HG02970 (cell line): Measurements from ENCODE around the gene PEX19.
"Not testable (repeated sequence)": the region's sequence is repeated elsewhere in the genome, so short reads cannot be mapped to it uniquely, and the experiment has no call there.

Experiments used
- ATAC-seq: cut with Tn5 transposase; IDR thresholded peaks from one replicate; pipeline ENCODE4 v1.9.1; 2021; ENCODE audit warnings: mild to moderate bottlenecking, moderate library complexity, moderate number of reproducible peaks; ENCODE audit not compliant: unreplicated experiment, low FRiP score

PEX19 gene, protein sequence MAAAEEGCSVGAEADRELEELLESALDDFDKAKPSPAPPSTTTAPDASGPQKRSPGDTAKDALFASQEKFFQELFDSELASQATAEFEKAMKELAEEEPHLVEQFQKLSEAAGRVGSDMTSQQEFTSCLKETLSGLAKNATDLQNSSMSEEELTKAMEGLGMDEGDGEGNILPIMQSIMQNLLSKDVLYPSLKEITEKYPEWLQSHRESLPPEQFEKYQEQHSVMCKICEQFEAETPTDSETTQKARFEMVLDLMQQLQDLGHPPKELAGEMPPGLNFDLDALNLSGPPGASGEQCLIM

DNA sequence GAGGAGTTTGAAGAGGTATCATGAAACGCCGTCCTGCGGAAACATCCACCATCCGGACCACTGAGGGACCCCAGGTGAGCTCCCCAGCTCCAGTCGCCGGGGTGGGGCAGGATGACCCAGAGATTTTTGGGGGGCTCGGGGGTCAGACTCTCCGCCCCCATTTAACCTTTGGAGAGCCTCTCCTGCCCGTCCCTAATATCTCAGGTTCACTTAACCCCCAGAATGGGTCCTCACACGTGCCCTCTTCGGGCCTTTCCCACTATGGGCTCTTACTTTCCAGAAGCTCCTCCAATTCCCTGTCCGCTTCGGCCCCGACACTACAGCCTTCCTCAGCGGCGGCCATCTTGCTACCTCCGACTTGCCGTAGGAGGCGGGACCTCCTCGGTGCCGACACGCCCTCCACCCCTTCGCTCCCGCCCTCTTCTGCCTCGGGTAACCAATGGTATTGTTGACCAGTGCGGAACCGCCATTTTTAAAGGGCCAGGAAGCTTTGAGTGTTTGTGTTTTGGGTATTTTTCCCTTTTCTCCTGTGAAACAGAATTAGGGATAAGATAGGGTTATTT, at the start of gene PEX19:
TSS of gene PEX19 (minus strand) at position 352 of the 563 bp plus-strand sequence. CDS start at position 343, 9 bp downstream.
- peak; percentile 78 for ATAC-seq

DNA sequence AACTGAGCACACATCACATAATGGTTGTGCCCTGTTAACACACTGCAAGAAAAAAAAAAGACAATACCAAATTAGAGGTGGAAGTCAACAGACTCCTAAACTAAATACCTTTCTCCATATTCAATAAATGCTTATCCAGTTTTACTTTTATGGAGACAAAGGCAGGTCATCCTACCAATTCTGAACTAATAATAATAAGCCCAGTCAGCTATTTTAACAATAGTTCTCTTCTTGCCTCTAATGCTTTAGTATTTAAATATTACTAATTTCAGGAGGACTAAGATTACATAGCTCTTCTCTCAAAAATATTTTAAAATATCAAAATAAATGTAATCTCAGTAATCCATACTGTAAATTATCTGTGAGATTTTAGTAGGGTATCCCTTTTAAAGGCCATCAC, 47.6 kb upstream of the PEX19 start:
- ATAC-seq, result no peak

DNA sequence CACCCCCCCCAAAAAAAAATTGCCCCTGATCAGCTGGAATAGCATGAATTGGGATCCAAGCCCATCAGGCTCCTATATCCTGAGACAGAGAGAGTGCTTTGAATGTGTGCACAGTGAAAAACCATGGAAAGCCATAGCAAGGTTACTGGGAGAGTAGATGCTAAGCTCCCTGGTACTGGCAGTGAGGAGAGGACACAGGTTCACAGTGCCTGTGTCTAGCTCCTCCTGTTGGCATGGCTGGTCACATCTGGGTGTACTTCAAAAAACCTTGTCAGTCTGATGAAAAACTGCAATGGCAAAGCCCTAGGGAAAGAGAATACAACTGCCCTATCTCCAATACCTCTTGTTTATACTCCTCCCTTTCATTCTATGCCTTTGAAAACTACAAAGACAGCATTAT, 45.2 kb upstream of the PEX19 start:
- no peak for ATAC-seq

DNA sequence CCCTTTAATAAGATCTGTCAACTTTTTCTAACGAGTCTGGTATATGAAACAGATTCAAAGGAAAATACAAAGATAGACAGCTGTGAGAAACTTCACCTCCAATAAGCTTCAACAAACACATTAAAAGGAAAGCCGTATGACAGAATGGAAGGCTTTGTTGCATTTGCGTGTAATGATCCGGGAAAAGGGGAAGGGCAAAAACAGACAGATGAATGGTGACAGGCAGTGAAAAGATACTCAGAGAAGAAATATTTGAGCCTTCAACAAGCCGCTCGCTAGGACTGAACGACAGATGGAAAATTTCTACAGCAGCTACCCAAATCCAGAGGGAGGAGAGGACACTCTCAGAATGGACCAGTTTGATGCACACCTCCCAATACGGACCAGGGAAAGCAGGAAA, 43.3 kb upstream of the PEX19 start:
- ATAC-seq, result no peak

DNA sequence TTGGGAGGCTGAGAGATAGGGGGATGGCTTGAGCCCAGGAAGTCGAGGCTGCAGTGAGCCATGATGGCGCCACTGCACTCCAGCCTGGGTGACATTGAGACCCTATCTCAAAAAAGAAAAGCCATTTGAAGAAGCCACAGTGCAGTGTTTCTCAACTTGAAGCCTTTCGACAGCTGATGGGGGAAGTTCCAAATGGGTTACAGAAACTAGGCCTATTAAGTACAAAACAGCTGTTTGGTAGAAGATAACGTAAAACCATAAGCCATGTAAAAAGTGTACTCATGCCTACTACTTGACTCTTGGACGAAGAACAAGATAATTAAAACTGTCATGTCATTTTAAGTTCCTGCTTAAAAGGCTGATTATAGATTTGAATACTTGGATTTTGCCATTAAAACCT, 41.5 kb upstream of the PEX19 start:
- ATAC-seq, result no peak

DNA sequence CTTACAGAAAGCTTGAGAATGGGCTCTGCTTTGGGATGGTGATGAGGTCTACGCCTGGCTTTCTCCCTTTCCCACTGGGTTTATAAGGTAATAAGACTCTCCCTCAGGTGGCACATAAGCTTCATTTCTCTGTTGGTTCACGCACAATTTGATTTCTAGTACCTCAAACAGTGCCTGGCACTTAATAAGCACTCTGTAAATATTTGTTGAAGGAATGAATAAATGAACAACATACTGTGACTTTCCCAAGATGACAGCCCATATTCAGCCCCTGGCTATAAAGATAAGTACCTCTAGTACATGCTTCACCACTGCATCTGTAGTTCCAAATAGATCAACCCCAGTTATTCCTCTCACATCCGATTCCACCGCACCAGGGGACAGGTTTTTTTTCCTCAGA, 40.3 kb upstream of the PEX19 start:
- ATAC-seq, result no peak

DNA sequence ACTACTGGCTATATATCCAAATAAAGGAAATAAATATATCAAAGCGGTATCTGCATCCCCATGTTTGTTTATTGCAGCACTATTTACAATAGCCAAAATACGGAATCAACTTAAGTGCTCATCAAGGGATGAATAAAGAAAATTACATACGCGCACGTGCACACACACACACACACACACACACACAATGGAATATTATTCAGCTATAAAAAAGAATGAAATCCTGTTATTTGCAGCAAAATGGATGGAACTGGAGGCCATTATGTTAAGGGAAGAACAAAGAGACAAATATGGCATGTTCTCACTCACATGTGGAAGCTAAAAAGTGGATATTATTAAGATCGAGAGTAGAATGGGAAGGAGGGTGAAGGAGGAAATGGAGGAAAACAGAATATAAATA, 37.9 kb upstream of the PEX19 start:
- ATAC-seq, result no peak

DNA sequence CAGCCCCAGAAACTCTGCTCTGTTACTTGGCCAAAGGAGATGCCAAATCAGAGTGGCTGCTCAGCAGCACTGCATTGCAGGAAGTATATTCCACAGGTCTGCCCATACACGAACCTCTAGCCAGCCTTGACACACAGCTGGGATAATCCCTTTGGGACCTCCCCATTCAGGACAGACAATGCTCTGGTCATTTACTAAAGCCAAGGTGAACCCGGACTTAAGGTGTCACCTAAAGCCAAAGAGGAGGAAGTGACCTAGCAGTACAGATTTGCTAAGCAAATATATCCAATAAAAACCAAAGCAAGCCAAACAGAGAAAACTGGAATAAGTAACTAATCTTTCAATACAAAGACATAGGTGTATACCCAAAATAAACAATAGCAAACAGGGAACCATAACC, 30.4 kb upstream of the PEX19 start:
- ATAC-seq, result no peak

DNA sequence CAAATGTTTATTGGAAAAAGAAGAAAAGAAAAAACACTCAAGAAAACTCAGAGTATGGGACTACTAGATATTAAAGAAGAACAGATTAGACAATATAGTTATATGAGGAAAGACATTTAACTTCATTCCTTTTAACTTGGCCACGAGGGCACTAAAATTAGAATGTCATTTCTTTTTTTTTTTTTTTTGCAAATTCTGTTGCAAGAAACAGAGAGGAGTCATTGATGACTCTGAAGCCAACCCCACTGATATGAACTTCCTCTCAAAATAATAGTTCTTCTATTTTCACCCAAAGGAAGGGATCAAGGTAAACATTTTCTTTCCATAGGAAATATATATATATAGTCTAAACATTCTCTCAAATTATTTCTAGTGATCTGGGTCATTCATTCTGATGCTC, 24.6 kb upstream of the PEX19 start:
- no peak for ATAC-seq

DNA sequence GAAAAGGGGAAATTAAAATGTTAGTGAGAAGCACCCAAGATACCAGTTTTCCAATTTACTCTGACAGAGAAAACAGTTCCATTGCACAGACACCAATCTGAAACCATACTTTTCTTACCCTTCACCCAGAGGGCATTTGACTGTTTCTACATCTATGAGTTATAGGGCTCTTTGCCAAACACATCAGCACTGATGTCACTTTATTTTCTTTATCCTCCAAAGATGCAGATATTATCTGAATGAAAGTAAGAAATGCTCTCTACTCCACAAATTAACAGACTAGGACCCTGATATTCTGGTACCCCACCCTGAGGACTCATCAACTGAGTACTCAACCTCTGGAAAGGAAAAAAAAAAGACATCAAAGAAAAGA, 24.2 kb upstream of the PEX19 start:
- ATAC-seq, result no peak

DNA sequence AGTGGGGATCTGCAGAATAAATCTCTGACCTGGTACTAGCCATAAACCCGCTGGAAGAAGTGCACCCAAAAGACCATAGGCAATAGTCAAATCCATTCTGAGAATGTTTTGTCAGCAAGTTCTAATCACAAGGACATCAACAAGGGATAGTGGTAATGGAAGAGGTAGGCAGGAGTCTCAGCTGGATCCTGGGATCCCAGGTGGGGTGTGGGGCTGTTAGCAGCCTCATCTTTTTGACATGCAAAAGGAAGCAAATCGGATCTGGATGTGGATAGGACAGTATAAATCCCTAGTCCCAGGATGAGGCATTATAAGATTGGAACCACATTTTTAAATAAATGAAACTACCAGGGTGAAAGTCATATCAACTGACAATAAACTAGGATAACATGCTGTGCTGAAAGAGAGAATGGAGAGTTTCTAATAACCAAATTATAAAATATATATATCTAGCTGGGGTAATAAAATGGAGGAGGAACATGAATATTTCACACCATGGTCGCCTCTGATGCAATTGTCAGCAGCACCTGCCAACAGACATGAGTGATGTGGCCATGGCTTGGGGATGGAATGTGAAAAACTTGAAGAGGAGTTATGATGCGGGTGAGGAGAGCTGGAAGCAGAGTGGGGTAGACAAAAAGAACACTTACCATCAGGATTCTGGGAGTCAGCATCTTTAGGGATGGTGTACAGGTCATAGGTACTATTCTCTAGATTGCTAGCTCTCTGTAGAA, 23.7 kb upstream of the PEX19 start:
- ATAC-seq, result no peak

DNA sequence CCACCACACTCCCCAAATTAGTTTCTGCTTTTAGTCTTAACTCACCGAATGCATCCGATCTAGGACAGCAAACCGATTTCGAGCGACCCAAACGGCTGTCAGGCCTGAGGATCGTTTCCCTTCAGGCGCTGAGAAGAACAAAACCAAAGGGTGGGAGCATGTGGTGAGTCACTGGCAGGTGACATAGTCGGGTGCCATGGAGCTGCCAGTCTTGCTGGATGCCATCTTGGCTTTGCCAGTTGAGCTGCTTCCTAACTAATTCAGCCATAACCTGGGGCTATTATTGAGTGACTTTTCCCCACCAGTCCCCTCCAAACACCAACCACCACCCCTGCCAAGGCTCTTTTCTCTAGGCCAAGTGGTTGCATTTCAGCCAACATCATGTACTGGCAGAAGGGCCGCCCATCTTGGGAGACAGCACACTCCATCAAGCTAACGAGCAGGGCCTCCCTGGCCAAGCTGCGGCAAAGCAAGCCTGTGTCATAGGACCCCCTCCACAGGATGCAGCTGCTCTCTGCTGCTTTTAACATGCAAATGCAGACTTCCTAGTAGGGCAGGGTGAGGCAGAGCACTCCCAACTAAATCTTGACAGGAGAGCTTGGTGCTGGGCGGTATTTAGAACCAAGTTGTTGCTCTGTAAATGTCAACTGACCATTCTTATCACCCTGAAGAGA, 22.3 kb upstream of the PEX19 start:
- ATAC-seq, result no peak

DNA sequence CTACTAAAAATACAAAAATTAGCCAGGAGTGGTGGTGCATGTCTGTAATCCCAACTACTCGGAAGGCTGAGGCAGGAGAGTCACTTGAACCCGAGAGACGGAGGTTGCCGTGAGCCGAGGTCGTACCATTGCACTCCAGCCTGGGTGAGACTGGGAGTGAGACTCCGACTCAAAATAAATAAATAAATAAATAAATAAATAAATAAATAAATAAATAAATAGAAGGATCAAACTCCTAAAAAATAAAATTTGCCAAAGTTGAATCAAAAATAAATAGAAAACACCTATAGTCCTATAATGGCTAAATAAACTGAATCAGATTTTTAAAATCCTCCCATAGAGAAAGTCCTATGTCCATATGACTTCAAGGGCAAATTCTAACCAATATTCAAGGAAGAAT, 15.2 kb upstream of the PEX19 start:
- ATAC-seq, result no peak

DNA sequence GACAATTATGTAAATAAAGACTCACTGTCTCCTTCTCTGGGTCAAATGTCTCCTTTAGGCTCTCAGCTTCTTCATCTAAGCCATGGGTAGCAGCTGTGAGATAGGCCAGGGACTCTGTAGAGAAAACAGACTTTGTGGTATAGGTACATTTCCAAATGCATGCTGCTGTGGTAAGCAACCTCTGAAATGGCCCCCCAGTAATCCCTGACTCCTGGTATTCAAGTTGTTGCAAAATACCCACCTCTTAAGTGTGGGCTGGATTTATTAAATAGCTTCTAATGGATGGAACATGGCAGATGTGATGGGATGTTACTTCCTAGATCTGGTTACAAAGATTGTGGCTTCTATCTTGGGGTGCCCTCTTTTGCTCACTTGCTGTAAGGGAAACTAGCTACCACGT, 11.1 kb upstream of the PEX19 start:
- no peak for ATAC-seq

DNA sequence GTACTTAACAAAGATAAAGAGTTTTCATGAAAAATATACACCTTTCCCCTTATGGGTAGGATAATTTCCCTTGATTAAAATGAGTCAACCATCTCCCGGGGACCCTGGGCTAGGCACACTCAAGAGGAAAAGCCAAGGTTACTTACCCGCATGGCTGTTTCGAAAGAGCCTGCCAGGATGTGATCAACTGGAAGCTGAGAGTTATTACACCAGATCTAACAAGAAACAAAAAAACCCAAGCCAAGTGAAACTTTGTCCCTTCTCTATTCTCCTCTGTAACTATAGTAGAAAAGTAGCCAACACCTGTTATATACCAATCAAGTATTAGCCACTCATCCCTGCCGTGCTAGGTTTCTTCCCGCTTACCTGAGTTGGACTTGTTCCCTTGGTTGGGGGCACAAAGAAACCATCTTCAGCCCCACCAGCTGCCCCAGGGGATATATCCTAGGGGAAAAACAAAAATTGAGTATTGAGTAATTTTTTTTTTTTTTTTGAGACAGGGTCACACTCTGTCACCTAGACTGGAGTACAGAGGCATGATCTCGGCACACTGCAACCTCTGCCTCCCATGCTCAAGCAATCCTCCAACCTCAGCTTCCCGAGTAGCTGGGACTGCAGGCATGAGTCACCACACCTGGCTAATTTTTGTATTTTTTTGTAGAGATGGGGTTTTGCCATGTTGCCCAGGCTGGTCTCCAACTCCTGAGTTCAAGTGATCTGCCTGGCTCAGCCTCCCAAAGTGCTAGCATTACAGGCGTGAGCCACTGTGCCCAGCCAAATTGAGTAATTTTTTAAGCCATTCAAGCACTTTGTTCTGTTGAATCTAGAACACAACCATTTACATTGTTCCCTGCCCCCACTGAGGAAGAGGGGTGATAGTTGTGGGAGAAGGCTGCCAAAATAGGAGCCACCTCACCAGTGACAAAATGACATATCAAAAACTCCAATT, 8.4 kb upstream of the PEX19 start:
- no peak for ATAC-seq

DNA sequence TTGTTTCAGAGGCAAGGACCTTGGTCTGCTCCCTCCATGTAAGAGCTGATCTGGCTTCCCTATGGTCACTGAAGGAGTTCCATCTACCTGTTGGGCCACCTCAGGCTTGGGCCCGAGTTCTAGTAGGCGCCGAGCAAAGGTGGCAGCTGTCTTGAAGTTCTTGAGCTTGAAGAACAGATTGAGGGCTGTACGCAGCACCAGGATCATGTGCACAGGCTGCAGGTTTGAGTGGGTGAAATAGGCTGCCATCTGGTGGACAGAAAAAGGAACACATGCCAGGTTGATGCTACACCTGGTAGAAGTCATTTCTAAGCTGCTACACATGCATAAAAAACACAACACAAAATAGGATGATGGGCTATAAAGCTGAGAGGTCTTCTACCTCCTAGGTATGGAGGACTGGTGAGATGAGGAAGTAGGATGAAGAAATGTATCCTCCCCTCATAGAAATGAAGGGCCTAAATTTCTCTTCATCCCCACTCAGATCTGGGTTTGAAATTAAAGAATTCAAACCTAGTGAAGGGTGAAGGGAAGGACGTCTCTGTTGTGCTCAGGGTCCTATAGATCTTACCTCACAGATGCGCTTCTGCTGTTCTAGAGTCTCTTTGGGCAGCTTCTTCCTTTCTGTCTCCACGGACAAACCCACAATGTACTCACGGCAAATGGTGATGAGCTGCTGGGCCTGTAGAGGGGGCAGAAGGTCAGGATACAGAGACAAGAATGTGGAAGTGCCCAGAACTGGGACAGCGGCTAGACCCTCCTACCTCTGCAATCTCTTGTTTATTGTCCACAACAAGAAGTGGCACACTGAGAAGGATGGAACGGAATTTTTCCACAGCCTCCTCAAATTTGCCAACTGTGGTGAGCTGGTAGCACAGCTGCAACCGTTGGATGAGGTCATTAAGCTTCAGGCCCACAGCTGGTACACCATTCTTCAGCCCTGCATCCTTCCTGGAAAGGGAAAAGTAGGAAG, 6.6 kb upstream of the PEX19 start:
- ATAC-seq, result no peak

DNA sequence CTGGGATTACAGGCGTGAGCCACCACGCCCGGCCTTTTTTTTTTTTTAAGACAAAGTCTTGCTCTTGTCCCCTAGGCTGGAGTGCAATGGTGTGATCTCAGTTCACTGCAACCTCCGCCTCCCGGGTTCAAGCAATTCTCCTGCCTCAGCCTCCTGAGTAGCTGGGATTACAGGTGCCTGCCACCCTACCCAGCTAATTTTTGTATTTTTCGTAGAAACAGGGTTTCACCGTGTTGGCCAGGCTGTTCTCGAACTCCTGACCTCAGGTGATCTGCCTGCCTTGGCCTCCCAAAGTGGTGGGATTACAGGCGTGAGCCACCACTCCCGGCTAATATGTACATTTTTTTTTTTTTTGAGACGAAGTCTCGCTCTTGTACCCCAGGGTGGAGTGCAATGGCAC, 2.8 kb upstream of the PEX19 start:
- ATAC-seq, result not testable (repeated sequence)

DNA sequence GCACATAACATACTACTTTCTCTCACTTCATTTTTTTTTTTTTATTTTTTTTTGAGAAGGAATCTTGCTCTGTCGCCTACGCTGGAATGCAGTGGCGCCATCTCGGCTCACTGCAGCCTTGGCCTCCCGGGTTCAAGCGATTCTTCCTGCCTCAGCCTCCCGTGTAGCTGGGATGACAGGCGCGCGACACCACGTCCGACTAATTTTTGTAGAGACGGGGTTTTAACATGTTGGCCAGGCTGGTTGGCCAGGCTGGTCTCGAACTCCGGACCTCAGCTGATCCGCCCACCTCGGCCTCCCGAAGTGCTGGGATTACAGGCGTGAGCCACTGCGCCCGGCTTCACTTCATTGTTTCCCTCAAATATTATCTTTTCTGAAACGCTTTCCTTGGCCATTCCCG, 573 bp upstream of the PEX19 start:
- ATAC-seq, result no peak

DNA sequence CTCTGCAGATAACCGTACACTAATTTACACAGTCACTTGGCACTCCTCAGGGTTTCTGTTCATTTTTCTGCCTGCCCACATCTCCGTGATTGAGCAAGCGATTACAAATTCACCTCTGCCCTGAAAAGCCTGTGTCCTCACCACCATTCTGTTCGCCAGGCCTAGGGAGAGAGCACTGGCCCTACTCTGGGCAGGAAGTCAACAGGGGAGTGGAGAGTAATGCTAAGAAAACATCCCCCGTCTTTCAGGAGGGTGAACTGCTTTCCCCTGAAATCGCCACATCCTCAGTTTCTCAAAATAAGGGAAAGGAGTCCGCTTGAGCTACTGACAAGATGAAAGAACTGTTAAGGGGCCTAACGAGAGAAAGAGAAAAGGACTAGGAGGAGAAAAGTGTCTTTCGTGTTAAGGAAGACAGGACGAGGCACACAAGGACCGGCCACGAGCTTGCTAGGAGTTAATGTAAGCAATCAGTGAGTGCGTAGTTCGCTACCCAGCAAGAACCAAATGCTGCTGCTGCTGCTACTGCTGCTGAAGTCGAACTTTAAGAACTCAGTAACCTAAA, 632 bp downstream of the PEX19 start:
- no peak for ATAC-seq
